NOMO-1 treated with dmso at 0.1 percent for 144 hours (cell line): ENCODE data around the gene USP46.

Experiments
- DNase-seq: peaks from one replicate; lab custom pipeline; 2025; ENCODE audit not compliant: unreplicated experiment; lab: John Stamatoyannopoulos, UW

The USP46 gene, protein sequence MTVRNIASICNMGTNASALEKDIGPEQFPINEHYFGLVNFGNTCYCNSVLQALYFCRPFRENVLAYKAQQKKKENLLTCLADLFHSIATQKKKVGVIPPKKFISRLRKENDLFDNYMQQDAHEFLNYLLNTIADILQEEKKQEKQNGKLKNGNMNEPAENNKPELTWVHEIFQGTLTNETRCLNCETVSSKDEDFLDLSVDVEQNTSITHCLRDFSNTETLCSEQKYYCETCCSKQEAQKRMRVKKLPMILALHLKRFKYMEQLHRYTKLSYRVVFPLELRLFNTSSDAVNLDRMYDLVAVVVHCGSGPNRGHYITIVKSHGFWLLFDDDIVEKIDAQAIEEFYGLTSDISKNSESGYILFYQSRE

DNA sequence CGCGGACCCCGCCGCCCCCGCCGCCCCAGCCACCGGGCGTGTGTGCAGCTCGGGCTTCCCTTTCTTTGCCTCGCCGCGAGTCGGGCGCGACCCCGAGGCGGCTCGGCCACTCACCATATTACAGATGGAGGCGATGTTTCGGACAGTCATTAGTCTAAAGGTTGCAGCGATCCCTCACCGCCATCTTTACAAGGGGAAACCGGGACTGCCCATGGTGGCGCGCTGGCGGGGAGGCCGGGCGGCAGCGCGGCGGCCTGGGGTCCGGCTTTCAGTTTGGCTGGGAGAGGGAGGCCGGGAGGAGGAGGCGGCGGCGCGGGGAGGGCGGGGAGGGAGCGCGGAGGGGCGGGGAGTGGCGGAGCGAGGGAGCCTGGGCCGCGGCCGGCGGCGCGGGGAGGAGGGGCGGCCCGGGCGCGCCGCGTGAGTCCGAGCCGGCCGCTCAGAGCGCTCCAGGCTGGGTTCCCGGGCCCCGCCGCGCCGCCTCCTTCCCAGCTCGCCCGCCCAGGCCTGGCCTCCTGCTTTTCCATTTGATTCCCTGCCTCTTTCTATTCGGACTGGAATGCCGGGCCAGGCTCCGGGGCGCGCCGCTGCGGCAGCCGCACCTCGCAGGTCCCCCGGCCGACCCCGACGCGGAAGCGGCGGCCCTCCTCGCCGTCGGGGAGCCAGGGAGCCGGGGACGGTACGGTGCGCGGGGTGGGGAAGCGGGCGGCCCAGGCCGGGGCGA, at the start of gene USP46:
Gene USP46, minus strand, starts transcription at position 301 of the 721 bp plus-strand sequence. Its CDS starts 151 bp downstream, at position 150.
- peak; percentile 45 for DNase-seq

DNA sequence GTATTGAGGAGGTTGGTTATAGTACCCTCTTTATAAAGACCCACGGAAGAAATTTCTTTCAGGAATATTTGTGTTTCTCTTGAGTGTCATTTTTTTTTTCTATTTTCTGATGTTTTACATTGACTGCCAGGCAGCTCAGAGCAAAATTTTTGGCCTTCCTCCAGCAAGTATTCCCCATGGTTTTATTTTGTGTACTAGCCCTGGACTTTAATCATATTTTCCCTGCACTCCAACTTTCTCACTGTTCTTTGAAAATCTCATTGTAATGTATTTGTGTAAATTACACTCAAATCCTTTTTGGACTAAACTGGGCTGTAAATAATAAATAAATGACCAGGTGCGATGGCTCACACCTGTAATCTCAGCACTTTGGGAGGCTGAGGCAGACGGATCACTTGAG, 45.6 kb upstream of the USP46 start:
- DNase-seq: no peak

DNA sequence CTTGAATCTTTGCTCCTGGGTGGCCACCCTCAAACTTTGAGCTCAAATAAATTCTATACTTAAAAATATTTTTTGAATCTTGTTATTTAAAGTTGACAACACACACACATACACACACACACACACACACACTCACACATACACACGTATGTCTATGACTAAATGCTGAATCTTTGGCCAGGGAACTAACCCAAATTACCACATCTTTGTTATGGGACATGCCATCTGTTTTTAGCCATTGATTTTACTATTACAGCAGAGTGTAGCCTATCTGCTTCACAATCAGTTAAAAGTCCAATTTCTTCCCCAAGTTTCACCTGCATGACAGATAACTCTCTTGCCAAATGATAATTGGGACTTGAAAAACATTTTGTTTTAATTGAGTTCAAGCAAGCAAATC, 45.0 kb upstream of the USP46 start:
- no peak for DNase-seq

DNA sequence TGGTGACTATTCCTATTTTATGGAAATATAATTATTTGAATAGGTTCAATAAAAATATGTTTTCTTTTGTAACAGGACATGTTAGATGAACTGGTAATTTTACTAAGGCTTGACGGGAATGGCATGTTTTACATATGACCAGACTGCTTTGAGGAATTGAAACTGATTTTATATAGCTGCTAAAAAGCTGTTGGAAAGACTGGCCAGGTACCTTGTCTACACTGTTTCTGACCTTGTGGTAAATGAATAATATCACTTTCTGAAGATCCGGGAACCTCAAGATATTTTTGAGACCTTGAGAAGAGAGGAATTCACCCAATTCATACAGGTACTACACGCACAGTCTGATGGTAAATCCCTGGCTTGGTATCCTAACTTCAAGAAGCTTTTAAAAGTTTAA, 42.1 kb upstream of the USP46 start:
- no peak for DNase-seq

DNA sequence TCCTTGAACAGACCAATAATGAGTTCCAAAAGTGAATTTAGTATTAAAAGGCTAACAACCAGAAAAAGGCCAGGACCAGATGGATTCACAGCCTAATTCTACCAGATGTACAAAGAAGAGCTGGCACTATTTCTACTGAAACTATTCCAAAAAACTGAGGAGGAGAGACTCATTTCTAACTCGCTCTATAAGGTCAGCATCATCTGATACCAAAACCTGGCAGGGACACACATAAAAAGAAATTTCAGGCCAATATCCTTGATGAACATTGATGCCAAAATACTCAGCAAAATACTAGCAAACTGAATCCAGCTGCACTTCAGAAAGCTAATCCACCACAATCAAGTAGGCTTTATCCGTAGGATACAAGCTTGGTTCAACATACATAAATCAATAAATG, 35.8 kb upstream of the USP46 start:
- DNase-seq: no peak

DNA sequence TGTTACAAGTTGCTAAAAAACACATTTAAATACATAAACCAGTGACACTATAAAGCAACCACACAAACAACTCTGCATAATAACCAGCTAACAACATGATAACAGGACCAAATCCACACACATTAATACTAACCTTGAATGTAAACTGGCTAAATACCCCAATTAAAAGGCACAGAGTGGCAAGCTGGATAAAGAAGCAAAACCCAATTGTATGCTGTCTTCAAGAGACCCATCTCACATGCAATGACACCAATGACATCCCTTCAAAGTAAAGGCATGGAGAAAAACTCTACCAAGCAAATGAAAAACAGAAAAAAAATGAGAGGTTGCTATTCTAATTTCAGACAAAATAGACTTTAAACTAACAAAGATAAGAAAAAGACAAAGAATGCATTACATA, 34.4 kb upstream of the USP46 start:
- DNase-seq: no peak

DNA sequence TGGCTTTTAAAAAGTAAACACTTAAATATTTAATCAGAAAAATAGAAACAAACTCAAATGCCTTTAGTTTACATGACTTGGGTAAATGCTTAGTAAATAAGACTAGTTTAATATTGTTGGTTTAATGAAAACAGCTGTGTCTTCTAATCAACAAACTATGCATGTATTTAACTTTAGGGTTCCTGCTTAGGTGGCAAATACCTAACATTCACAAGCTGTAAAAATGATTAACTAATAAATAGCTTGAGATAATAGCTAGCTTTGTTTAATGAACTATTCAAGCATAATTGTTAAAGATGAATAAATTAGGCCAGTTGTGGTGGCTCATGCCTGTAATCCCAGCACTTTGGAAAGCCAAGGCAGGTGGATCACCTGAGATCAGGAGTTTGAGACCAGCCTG, 30.0 kb upstream of the USP46 start:
- DNase-seq: no peak

DNA sequence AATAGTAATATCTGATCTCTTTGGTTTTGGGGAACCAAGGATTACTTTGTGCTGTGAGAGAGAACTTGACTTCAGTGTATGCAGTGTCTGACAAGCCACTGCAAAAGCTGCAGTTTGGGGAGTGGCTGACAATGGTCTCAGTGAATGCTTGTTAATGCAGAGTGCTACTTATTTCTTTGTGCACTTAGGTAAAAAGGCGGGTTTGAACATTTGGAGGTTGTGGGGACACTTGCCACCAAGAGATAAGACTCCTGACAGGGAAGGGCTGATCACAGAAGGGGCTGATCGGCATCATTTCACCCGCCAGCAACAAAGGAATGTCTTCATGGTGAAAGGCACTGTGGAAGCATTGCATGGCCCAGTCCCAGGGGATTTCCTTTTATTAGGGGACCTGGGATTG, 28.6 kb upstream of the USP46 start:
- DNase-seq: no peak

DNA sequence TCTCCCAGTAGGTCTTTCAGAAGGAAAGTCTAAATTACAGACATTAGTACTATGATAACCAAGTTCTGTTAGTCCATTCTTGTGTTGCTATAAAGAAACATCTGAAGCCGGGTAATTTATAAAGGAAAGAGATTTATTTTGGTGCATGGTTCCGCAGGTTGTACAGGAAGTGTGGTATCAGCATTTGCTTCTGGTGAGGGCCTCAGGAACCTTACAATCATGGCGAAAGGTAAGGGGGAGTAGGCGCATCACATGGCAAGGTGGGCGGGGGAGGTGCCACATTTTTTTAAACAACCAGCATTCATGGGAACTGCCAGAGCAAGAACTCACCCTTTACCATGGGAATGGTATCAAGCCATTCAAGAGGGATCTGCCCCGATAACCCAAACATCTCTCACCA, 26.2 kb upstream of the USP46 start:
- no peak for DNase-seq

DNA sequence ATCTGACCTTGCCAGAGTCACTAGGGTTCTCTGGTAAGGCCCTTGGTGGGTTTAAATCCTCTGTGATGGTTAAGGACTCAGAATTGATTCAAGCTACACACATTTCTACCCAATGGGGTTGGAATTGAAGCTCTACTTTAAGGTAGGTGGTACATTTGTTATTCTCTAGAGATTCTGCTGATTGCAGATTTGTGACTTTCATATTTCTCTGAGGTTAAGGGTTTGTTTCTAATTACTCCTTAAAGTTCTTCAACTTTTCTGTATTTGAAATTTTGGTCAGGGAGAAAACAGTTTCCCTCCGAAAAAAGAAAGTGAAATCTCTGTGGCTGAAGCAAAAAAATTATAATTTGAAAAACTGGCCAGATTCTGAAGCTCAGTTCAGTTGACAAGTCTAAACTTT, 25.8 kb upstream of the USP46 start:
- DNase-seq: no peak

DNA sequence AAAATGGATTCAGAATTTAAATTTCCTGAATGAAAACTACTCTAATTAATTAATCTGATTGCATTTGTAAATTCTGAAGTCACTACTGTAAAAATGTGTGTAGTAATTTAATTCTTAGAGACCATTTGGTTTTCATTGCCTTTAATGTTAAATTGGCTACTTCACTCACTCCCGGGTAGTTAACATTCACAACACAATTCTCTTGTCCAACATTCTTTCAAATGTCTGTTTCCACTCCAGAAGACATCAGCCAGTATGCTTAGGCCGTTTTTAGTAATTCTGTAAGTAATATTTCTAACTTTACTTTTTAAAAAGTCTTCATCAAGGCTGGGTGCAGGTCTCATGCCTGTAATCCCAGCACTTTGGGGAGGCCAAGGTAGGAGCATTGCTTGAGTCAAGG, 21.3 kb upstream of the USP46 start:
- DNase-seq: no peak

DNA sequence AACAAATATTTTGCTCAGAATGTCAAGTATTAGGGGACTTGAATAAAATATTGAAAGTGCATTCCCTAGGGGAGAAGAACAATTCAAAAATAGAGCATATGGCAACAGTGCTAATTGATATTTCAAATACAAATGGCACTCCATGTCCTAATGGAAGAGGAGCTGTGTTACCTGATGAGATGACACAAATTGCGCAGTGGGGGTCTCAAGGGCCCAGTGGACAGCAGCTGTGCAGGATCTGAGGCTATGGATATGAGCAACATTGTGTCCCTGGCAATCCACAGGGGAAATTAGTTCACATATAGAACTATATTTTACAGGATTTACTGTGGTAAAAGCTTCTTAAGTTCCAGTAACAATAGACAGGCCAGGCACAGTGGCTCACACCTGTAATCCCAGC, 17.4 kb upstream of the USP46 start:
- DNase-seq: no peak

DNA sequence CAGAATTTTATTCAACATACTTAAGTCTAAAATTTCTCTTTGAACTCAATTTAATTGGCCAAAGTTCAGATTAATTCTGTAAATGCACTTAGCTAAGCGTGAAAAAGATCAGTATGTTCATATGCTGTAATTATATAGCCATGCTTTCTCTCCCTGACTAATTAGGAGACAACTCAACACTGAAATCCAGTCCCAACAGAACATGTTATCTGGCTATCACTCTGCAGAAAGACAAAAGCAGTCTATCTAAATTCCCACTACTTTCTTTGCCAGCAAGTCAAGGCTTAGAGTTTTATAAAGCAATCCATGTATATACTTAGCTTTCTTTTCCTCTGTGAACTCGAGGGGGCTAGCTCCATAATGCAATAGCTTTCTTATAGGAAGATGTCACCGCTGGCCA, 16.0 kb upstream of the USP46 start:
- DNase-seq: no peak

DNA sequence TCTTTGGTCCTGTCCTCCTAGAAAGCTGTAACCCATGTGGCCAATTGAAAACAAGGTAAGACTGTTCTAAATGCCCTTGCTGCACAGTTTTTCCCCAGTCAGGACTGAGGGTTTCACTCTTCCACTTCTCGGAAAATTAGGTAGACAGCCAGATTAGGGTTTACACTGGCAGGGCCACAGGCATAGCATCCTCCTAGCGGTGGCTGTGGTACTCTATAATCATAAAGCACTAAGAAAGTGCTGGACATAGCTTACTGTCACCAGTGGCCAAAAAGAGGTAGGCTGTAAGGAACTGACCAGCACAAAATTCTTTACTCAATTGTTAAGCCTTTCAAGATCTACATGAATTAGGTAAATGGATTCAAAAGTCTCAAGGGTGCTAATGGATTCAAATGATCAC, 11.6 kb upstream of the USP46 start:
- DNase-seq: no peak

DNA sequence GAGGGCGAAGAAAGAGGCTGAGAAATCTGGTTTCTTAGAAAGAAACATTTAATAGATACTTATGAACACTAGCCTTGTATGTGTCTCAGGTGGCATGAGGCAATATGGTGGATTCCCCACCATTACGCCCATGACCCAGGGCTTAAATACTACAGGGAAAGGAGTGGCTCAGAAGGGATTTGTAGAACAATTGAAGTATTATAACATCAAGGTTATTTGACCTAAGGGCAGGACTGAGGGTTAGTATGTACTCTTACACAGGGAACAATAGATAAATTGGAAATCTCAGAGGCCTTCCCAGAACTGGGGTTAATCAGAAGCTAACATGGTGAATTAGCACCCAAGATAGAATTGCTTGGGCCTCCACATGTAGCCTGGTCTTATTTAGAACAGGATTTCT, 11.0 kb upstream of the USP46 start:
- DNase-seq: no peak

DNA sequence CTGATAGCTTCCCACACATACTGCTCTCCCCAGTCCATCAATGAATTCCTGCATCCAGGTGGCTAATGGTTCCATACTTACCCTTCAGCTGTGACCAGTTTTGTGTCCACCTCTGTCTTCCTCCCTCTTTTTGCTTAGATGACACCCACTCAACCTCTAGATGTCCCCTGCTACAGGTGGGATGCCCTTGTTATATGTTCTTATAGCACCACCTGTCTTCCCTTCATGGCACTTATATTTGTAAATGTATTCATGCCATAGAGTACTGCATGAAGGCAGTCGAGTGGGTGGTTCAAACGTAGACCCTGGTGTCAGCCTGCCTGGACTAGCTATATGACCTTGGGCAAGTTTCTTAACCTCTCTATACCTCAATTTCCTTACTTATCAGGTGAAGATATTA, 6.5 kb upstream of the USP46 start:
- no peak for DNase-seq

DNA sequence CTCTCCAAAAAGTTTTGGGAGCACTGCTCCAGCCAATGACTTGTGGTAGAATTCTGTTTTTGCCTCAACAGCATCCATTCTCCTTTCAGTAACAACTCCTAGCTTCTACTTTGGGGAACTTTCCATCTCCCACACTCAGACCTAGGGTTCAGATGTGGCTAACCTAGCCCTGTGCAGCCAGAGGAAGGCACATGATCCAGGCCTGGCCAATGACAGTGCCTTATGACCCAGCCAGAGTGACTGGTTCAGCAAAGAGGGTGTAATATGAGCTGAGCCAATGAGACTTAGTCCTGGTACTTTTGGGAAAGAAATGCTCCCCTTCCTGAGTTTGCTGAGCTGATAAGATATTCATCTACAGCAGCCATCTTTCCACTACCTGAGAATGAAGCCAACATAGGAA, 5.4 kb upstream of the USP46 start:
- no peak for DNase-seq

DNA sequence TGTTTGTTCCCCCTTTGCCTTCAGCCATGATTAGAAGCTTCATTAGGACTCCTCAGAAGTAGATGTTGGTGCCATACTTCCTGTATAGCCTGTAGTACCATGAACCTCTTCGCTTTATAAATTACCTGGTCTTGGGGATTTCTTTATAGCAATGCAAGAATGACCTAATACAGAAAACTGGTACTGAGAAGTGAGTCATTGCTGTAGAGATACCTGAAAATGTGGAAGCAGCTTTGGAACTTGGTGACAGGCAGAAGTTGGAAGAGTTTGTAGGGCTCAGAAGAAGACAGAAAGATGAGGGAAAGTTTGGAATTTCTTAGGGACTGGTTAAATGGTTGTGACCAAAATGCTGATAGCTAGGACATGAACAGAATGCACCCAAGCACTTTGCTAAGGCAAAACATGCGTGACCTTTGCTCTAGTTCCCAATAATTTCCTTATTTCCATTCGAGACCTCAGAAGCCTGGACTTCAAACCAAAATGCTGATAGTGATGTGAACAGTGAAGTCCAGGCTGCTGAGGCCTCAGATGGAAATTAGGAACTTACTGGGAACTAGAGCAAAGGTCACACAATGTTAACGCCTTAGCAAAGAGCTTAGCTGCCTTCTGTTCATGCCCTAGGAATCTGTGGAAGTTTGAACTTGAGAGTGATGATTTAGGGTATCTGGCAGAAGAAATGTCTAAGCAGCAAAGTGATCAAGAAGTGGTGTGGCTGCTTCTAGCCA, 3.0 kb upstream of the USP46 start:
- no peak for DNase-seq

DNA sequence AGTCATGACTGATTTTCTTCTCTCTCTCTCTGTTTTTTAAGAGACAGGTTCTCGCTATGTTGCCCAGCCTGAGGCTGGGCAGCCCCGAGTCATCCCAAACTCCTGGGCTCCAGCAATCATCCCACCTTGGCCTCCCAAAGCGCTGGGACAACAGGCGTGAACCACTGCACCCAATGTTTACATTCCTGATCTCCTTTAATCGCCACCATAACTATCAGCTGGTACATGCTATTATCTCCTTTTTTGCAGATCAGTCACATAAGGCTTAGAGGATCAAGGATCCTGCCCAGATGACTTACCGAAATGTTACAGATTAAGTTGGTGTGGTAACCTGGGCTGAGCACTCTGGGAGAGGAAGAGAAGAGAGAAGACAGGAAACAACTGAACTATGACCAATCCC, 1.5 kb upstream of the USP46 start:
- no peak for DNase-seq

DNA sequence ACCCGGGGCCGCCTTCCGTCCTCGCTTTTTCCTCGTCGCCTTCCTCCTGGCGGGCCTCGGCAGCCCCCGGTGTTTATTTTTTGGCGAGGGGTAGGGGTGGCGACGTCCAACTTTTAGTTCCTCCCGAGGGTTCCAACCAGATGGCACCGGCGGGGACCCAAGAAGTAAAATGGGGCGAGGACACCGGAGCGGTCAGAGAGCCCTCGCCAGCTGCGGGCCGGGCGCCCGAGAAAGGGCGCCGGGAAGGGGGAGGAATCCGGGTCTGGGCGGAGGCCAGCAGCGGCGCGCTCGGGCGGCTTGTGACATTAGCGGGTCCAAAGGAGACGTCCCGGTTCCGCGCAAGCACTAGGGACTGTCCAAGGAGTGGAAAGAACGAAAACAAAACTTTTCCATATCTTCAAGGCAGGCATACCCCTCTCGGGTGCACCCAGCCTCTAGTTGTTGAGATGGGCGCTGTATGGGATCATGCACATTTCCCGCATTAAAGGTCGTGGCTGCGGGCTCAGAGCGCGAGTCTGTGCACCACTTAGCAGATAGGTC, 691 bp upstream of the USP46 start:
- DNase-seq: no peak

DNA sequence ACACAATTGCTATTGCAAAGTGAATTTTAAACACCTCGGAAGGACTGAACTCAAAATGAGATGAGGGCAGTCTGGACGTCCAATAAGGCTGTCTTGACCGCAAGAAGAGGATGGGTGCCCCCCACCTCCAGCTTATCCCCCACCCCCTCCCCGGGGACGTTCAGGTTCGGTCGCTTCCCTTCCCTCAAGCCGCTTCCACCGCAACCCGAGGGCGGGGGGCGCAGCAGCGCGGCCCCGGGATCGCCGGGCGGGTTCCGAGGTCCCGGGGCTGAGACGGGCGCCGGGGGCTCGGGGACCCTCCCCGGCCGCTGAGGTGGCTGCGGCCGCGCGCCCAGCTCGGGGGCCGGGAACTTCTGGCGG, 480 bp downstream of the USP46 start:
- DNase-seq: no peak
